Mesenchymal stem cell (in vitro differentiated cells and primary cell): ENCODE results near the gene SYPL1.
A peak's percentile ranks its signal among the peaks of the same experiment; 100 is the strongest.

Experiments used
- DNase-seq: peaks from one replicate; pipeline ENCODE4 v3.0.0-alpha.2; 2013
- H2AFZ ChIP-seq: one replicate; pipeline ENCODE4 v1.6.1; 2013; ENCODE audit warnings: low read depth, mild to moderate bottlenecking, control low read depth, inconsistent platforms, low read length, moderate library complexity
- H2AK5ac ChIP-seq: 2 replicates; pipeline ENCODE4 v1.6.1; 2013; ENCODE audit warnings: low read length, moderate library complexity, mild to moderate bottlenecking, inconsistent platforms; ENCODE audit not compliant: severe bottlenecking
- H2BK120ac ChIP-seq: one replicate; pipeline ENCODE4 v1.6.1; 2013; ENCODE audit warnings: low read depth, mild to moderate bottlenecking, inconsistent platforms, low read length, moderate library complexity
- H2BK12ac ChIP-seq, 2 experiments: one replicate each; pipeline ENCODE4 v1.6.1; 2013; ENCODE audit warnings: inconsistent platforms in 2 of 2, low read length in 2 of 2, mild to moderate bottlenecking in 2 of 2, moderate library complexity in 2 of 2, control low read depth in 1 of 2
- H2BK15ac ChIP-seq: one replicate; pipeline ENCODE4 v1.6.1; 2013; ENCODE audit warnings: mild to moderate bottlenecking, low read depth, inconsistent platforms; ENCODE audit not compliant: poor library complexity, severe bottlenecking
- H2BK5ac ChIP-seq: 2 replicates; pipeline ENCODE4 v1.6.1; 2013; ENCODE audit warnings: low read depth, mild to moderate bottlenecking, low read length, control low read depth, inconsistent platforms; ENCODE audit not compliant: poor library complexity, severe bottlenecking
- H3K14ac ChIP-seq, 2 experiments: one replicate each; pipeline ENCODE4 v1.6.1; 2013; ENCODE audit warnings: inconsistent platforms in 2 of 2, low read length in 2 of 2, control low read depth in 1 of 2, mild to moderate bottlenecking in 1 of 2, moderate library complexity in 1 of 2
- H3K18ac ChIP-seq, 2 experiments: one replicate each; pipeline ENCODE4 v1.6.1; 2013; ENCODE audit warnings: inconsistent platforms in 2 of 2, low read length in 2 of 2, control low read depth in 1 of 2, low read depth in 1 of 2, mild to moderate bottlenecking in 1 of 2
- H3K23ac ChIP-seq, 2 experiments: one replicate each; pipeline ENCODE4 v1.6.1; 2013; ENCODE audit warnings: inconsistent platforms in 2 of 2, low read length in 2 of 2, mild to moderate bottlenecking in 2 of 2, moderate library complexity in 2 of 2, control low read depth in 1 of 2
- H3K27ac ChIP-seq: 2 replicates; pipeline ENCODE4 v1.5.1; 2013; ENCODE audit warnings: mild to moderate bottlenecking, moderate library complexity, low read length, control low read depth, inconsistent platforms; ENCODE audit not compliant: poor library complexity, severe bottlenecking
- H3K27me3 ChIP-seq, 2 experiments: 2 replicates each; pipeline versions ENCODE4 v1.6.1 to v1.7.0; 2013; ENCODE audit warnings: low read length in 2 of 2, mild to moderate bottlenecking in 2 of 2, moderate library complexity in 2 of 2, control low read depth in 1 of 2, inconsistent platforms in 1 of 2; ENCODE audit not compliant: control insufficient read depth in 1 of 2, insufficient read depth in 1 of 2
- H3K36me3 ChIP-seq, 2 experiments: 2 replicates each; pipeline versions ENCODE4 v1.6.1 to v1.7.0; 2013; ENCODE audit warnings: low read length in 2 of 2, control low read depth in 1 of 2, inconsistent platforms in 1 of 2, low read depth in 1 of 2, mild to moderate bottlenecking in 1 of 2; ENCODE audit not compliant: insufficient read depth in 2 of 2, control insufficient read depth in 1 of 2
- H3K4ac ChIP-seq, 2 experiments: one replicate each; pipeline ENCODE4 v1.6.1; 2013; ENCODE audit warnings: inconsistent platforms in 2 of 2, low read length in 2 of 2, mild to moderate bottlenecking in 2 of 2, moderate library complexity in 2 of 2, control low read depth in 1 of 2, low read depth in 1 of 2
- H3K4me1 ChIP-seq: 2 replicates; pipeline ENCODE4 v1.6.1; 2013; ENCODE audit warnings: low read depth, low read length, control low read depth; ENCODE audit not compliant: control insufficient read depth, insufficient read depth
- H3K4me2 ChIP-seq: 2 replicates; pipeline ENCODE4 v1.6.1; 2013; ENCODE audit warnings: low read length, mild to moderate bottlenecking, inconsistent platforms; ENCODE audit not compliant: poor library complexity, severe bottlenecking
- H3K4me3 ChIP-seq, 2 experiments: 2 replicates each; pipeline versions ENCODE4 v1.5.1 to v1.7.0; 2013; ENCODE audit warnings: low read length in 2 of 2, mild to moderate bottlenecking in 2 of 2, control low read depth in 1 of 2, low read depth in 1 of 2; ENCODE audit not compliant: insufficient read depth in 1 of 2
- H3K79me1 ChIP-seq: replicated peaks from 2 replicates; pipeline ENCODE4 v1.6.1; 2013; ENCODE audit warnings: mild to moderate bottlenecking, control low read depth, low read length, inconsistent platforms; ENCODE audit not compliant: poor library complexity, severe bottlenecking
- H3K9ac ChIP-seq: 2 replicates; pipeline ENCODE4 v1.7.0; 2013; ENCODE audit warnings: mild to moderate bottlenecking, low read length, moderate library complexity
- H3K9me3 ChIP-seq: 2 replicates; pipeline ENCODE4 v1.7.0; 2013; ENCODE audit warnings: mild to moderate bottlenecking, low read length; ENCODE audit not compliant: control insufficient read depth
- H4K8ac ChIP-seq: one replicate; pipeline ENCODE4 v1.6.1; 2013; ENCODE audit warnings: inconsistent platforms, mild to moderate bottlenecking, low read length, moderate library complexity
- H4K91ac ChIP-seq: one replicate; pipeline ENCODE4 v1.6.1; 2013; ENCODE audit warnings: mild to moderate bottlenecking, low read length, inconsistent platforms
- WGBS: methylation state at CpG from one replicate; pipeline ENCODE4 v1.1.7; 2013; ENCODE audit warnings: mixed read lengths; 5-methylcytosine and 5-hydroxymethylcytosine counted together

Gene SYPL1

DNA sequence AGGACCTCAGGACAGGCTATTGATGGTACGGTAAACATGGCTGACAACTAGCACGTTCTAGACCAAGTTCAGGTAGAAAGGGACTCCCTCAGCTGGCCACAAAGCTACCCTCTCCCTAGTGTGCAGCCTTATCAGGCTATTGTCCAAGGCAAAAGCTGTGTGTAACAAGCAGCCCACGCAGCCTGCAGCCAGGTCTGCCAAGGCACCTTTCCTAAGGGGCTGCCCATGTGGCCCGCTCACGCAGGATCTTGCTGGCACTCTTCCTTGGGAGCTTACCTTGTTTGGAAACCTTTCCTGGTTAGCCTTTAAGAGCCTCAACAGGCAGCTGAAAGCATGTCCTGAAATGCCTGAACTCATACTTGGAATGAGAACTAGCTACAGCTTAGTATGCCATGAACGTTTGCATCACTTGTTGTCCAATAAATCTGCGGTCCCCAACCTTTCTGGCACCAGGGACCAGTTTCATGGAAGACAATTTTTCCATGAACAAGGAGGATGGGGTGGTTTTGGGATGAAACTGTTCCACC lies 51.7 kb downstream of the SYPL1 start:
- Histone ChIP-seq H3K27me3 (peaks cover 0 to 4% of the 10 kb centered on the region in 2 experiments), H4K8ac (no peak overlapping the region)
- WGBS: 89% methylated on average over 7 of the region's 7 CpGs

DNA sequence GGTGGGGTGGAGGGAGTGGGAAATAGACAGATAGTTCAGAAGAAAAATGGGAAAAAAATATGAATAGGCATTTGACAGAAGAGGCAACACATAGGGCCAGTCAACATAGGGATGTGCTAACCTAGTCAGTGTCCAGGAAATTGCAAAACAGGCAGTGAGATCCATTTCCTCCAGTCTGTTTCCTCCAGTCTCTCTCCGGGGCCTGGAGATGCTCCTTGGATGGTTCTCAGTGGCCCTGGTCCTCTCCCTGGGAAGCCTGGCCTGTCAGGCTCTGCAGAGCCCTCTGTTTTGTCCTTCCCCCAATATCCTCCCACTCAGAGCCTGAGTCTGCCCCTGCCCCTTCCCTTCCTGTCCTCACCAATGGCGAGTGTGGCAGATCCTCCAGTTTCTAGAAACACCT lies 52.6 kb downstream of the SYPL1 start:
- H3K4me3 ChIP-seq: no peak overlapping the region
- no peak overlapping the region for H3K9ac ChIP-seq
- H2BK120ac ChIP-seq: no peak overlapping the region
- H4K91ac ChIP-seq: no peak overlapping the region
- H2AK5ac ChIP-seq: no peak overlapping the region
- no peak overlapping the region for H3K4me2 ChIP-seq
- no peak overlapping the region for H3K23ac ChIP-seq
- H3K9me3 ChIP-seq: peaks cover 7% of the 10 kb centered on the region
- no peak overlapping the region for H2BK15ac ChIP-seq
- DNase-seq: no peak
- H3K27me3 ChIP-seq: peaks cover 4 to 12% of the 10 kb centered on the region in 2 experiments
- H3K79me1 ChIP-seq: no peaks in the 10 kb centered on the region
- H2BK12ac ChIP-seq: no peak overlapping the region
- H3K27ac ChIP-seq: no peak overlapping the region
- WGBS: 76% methylated on average over 2 of the region's 2 CpGs
- H3K36me3 ChIP-seq: no peaks in the 10 kb centered on the region
- no peak overlapping the region for H3K4ac ChIP-seq
- H3K18ac ChIP-seq: no peak overlapping the region
- H4K8ac ChIP-seq: no peak overlapping the region
- no peak overlapping the region for H2AFZ ChIP-seq
- no peak overlapping the region for H3K14ac ChIP-seq
- H3K4me1 ChIP-seq: peaks cover 7% of the 10 kb centered on the region
- no peak overlapping the region for H2BK5ac ChIP-seq

More for the DNA sequence above, 51.7 kb downstream of the SYPL1 start:
- H2BK12ac ChIP-seq: no peak overlapping the region
- H3K14ac ChIP-seq: no peak overlapping the region
- H3K4me3 ChIP-seq: no peak overlapping the region
- no peak overlapping the region for H3K18ac ChIP-seq
- no peak overlapping the region for H3K9ac ChIP-seq
- no peak overlapping the region for H3K27ac ChIP-seq
- H2AK5ac ChIP-seq: no peak overlapping the region
- no peak overlapping the region for H4K91ac ChIP-seq
- H3K4me1 ChIP-seq: peaks cover 16% of the 10 kb centered on the region
- H3K79me1 ChIP-seq: no peaks in the 10 kb centered on the region
- no peak overlapping the region for H2AFZ ChIP-seq
- no peak overlapping the region for H3K4ac ChIP-seq
- no peak overlapping the region for H2BK5ac ChIP-seq
- no peak overlapping the region for H2BK15ac ChIP-seq
- DNase-seq: no peak
- no peak overlapping the region for H3K23ac ChIP-seq
- peaks cover 7% of the 10 kb centered on the region for H3K9me3 ChIP-seq
- no peak overlapping the region for H2BK120ac ChIP-seq
- no peaks in the 10 kb centered on the region for H3K36me3 ChIP-seq
- no peak overlapping the region for H3K4me2 ChIP-seq

- Histone ChIP-seq H3K27ac (no peak overlapping the region), H2AK5ac (no peak overlapping the region), H3K9ac (no peak overlapping the region), H2BK12ac (no peak overlapping the region), H2AFZ (no peak overlapping the region), H3K4ac (no peak overlapping the region), H3K4me1 (peaks cover 3% of the 10 kb centered on the region), H3K14ac (no peak overlapping the region), H3K9me3 (peaks cover 7% of the 10 kb centered on the region), H3K4me2 (no peak overlapping the region), H2BK15ac (no peak overlapping the region), H3K27me3 (peaks cover 11 to 17% of the 10 kb centered on the region in 2 experiments), H4K8ac (no peak overlapping the region), H4K91ac (no peak overlapping the region), H3K23ac (no peak overlapping the region), H2BK120ac (no peak overlapping the region), H3K18ac (no peak overlapping the region), H3K36me3 (no peaks in the 10 kb centered on the region), H2BK5ac (no peak overlapping the region), H3K79me1 (no peaks in the 10 kb centered on the region), H3K4me3 (no peak overlapping the region)
- DNase-seq: no peak
- WGBS: 94% methylated on average over 3 of the region's 3 CpGs
Observed at GRCh38 chr7:106058928-106059324, 53.2 kb downstream of the SYPL1 start.

- H3K4me3 ChIP-seq: no peak overlapping the region
- H2AK5ac ChIP-seq: no peak overlapping the region
- H3K23ac ChIP-seq: no peak overlapping the region
- H3K9ac ChIP-seq: no peak overlapping the region
- H3K27me3 ChIP-seq: peaks cover 11 to 18% of the 10 kb centered on the region in 2 experiments
- peaks cover 3% of the 10 kb centered on the region for H3K4me1 ChIP-seq
- no peak overlapping the region for H2AFZ ChIP-seq
- H3K18ac ChIP-seq: no peak overlapping the region
- no peak overlapping the region for H2BK120ac ChIP-seq
- no peak overlapping the region for H3K4me2 ChIP-seq
- H4K8ac ChIP-seq: peak overlapping the region; percentile 75
- peaks cover 7% of the 10 kb centered on the region for H3K9me3 ChIP-seq
- DNase-seq: no peak
- no peak overlapping the region for H2BK12ac ChIP-seq
- WGBS: 80% methylated on average over 18 of the region's 19 CpGs
- H2BK5ac ChIP-seq: no peak overlapping the region
- H3K4ac ChIP-seq: no peak overlapping the region
- H3K79me1 ChIP-seq: no peaks in the 10 kb centered on the region
- no peak overlapping the region for H2BK15ac ChIP-seq
- H3K14ac ChIP-seq: no peak overlapping the region
- peak overlapping the region; percentile 43 for H4K91ac ChIP-seq
- no peak overlapping the region for H3K27ac ChIP-seq
- no peaks in the 10 kb centered on the region for H3K36me3 ChIP-seq
Observed at GRCh38 chr7:106057962-106058927, 53.9 kb downstream of the SYPL1 start.
